Measurements from ENCODE around the gene AAK1.

Gene AAK1

DNA sequence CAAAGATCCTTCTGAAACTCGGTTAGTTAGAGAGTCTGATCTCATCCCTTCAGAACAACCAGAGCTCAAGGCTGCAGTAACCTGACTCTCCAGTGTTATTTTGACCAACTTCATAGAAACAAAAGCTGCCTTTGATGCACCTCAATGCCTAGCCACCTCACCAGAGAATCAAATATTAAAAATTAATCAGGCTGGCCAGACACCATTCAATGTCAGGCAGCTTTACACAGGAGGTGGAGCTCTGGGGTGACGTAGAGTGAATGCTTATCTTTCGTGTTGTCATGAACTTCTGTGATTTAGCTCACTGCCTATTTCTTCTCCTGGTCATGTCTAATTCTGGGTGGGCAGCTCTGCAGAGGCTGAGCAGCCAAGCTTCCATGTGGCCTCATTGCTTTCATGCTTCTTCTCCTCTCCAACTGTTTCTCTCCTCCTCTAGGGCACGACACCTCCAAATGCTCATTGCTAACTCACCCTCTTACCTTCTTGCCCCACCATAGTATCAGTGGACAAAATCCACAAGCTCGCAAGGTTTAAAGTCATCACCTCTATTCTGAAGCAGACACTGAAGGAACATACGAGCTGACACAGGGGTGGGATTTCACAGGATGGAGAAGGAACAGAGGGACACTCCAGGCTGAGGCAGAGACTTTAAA is 39.4 kb downstream of the AAK1 start:
- TF ChIP-seq CTCF (IDR thresholded peaks at IDR 0.05; ENCODE audit: extremely low read depth, insufficient read depth, missing control alignments): no peak

DNA sequence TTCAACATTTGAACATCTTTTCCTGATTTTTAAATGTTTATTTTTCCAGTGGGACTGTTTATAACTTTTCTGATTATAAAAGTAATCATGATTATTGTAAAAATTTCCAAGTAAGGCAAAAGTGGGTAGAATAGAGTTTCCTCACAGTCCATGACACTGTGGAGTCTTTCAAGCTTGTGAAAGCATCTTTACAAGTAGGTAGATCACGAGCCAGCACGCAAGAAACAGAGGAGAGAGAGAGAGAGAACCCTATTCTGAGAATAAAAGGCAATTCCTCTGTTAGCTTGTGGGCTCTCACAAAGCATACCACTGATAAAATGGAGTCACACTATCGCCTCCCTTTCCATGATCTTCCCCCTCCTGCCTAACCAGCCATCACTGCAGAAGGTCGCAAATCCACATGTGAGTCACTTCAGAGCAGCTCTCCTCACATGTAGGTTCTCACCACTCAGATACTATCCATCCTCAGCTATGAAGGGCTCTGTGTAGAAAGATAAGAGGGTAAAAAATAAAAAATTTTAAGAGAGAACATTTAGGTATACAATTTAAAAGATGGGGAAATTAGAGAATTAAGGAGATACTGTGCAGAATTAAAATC is 40.3 kb downstream of the AAK1 start:
- in situ Hi-C loops (cut with MboI; ENCODE audit: low pct_unique_long_range_greater_than_20kb, low sequenced_read_pairs, unreplicated experiment): no loop called here
- DNase-seq (ENCODE audit: low spot score): no peak
- TF ChIP-seq CTCF (IDR thresholded peaks at IDR 0.05; ENCODE audit: extremely low read depth, insufficient read depth, missing control alignments): no peak

More for the DNA sequence above, 39.4 kb downstream of the AAK1 start:
- in situ Hi-C loops (cut with MboI; ENCODE audit: low pct_unique_long_range_greater_than_20kb, low sequenced_read_pairs, unreplicated experiment): no loop called here
- no peak for DNase-seq (ENCODE audit: low spot score)

DNA sequence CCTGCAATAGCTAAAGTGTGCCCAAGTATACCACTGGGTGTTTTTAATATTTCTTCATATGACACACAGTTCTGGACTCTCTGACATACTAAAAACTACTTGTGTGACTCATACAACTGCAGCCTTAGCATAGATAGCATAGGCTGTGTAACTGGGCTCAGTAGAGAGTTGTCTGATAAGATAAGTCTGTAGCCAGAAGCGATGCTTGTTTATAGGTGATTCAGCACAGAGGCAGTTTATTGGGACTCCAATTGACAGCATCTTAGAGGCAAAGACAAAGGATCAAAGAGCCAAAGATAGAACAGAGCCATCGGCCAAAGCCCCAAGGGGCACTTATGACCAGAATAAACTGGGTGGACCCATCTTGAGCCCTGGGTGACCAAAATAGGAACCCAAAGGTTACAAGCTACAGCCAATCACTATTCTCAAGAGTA is 42.3 kb downstream of the AAK1 start:
- in situ Hi-C loops (cut with MboI; ENCODE audit: low pct_unique_long_range_greater_than_20kb, low sequenced_read_pairs, unreplicated experiment): no loop called here
- no peak for TF ChIP-seq CTCF (IDR thresholded peaks at IDR 0.05; ENCODE audit: extremely low read depth, insufficient read depth, missing control alignments)
- DNase-seq (ENCODE audit: low spot score): no peak

DNA sequence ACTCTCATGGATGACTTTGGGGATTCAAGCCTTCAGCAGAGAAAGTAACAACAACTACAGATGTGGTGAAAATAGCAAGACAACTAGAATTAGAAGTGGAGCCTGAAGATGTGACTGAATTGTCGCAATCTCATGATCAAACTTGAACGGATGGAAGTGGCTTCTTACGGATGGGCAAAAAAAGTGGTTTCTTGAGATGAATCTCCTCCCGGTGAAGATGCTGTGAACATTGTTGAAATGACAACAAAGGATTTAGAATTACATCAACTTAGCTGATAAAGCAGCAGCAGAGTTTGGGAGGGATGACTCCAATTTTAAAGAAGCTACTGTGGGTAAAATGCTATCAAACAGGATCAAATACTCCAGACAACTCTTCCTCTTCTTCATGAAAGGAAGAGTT is 43.1 kb downstream of the AAK1 start:
- no peak for TF ChIP-seq CTCF (IDR thresholded peaks at IDR 0.05; ENCODE audit: extremely low read depth, insufficient read depth, missing control alignments)
- no peak for DNase-seq (ENCODE audit: low spot score)
- in situ Hi-C loops (cut with MboI; ENCODE audit: low pct_unique_long_range_greater_than_20kb, low sequenced_read_pairs, unreplicated experiment): no loop called here

GRCh38 chr2:69597843-69598610 is 45.5 kb downstream of the AAK1 start:
- in situ Hi-C loops (cut with MboI; ENCODE audit: low pct_unique_long_range_greater_than_20kb, low sequenced_read_pairs, unreplicated experiment): no loop called here
- TF ChIP-seq CTCF (IDR thresholded peaks at IDR 0.05; ENCODE audit: extremely low read depth, insufficient read depth, missing control alignments): no peak
- no peak for DNase-seq (ENCODE audit: low spot score)

DNA sequence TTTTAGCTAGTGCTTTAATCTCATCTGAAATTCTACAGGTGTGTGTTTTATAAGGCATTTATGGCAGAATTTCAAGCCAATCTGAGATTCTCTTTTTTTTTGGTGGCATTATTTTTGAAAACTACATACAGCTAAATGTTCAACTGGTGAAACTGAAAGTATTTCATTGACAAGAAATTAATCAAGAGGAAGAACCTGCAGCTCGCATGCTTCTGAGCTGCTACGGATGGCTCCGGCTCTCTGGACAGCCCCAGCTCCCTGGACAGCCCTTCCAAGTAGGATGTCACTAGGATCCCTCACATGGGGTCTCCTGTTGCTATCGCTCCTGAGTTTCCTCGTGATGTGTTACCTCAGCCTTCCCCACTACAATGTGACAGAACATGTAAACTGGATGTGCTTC is 46.4 kb downstream of the AAK1 start:
- no peak for DNase-seq (ENCODE audit: low spot score)
- in situ Hi-C loops (cut with MboI; ENCODE audit: low pct_unique_long_range_greater_than_20kb, low sequenced_read_pairs, unreplicated experiment): no loop called here

More for the DNA sequence above, 46.4 kb downstream of the AAK1 start:
- TF ChIP-seq CTCF (IDR thresholded peaks at IDR 0.05; ENCODE audit: extremely low read depth, insufficient read depth, missing control alignments): no peak
